ENCODE measurements around the gene ZNF189.

The ZNF189 gene

GRCh38 chr9:101354765-101355708 lies 43.6 kb upstream of the ZNF189 start:
- TF ChIP-seq CTCF (conservative IDR thresholded peaks at IDR 0.05; ENCODE audit: low read depth), result no peak
- CTCF ChIA-PET, result no interaction called here
- POLR2A ChIA-PET (ENCODE audit: low non-redundant PET), result no interaction called here
- no peak overlapping the region for H3K27ac ChIP-seq
- DNase-seq (ENCODE audit: low spot score), result no peak

DNA sequence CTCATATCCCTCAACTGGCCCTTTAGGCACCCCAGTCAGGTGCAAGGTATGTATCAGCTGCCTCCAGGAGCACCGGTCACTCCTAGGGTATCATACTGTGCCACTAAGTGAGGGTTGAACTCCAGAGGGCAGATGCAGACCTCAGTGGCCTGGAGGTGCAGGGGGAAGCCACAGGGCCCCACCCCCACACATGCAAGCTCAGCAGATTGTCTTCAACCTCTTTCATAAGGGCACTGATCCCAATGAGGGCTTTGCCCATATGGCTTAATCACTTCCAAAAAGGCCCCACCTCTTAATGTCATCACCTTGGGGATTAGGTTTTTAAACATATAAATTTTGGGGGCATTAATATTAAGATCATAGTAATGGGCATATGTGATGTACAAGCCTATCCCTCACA lies 42.0 kb upstream of the ZNF189 start:
- no peak for DNase-seq (ENCODE audit: low spot score)
- POLR2A ChIA-PET (ENCODE audit: low non-redundant PET), result no interaction called here
- CTCF ChIA-PET, result no interaction called here
- H3K27ac ChIP-seq, result no peak overlapping the region
- TF ChIP-seq CTCF (conservative IDR thresholded peaks at IDR 0.05; ENCODE audit: low read depth), result no peak

GRCh38 chr9:101359679-101360078 lies 39.0 kb upstream of the ZNF189 start:
- TF ChIP-seq CTCF (conservative IDR thresholded peaks at IDR 0.05; ENCODE audit: low read depth), result no peak
- POLR2A ChIA-PET (ENCODE audit: low non-redundant PET), result no interaction called here
- CTCF ChIA-PET, result no interaction called here

DNA sequence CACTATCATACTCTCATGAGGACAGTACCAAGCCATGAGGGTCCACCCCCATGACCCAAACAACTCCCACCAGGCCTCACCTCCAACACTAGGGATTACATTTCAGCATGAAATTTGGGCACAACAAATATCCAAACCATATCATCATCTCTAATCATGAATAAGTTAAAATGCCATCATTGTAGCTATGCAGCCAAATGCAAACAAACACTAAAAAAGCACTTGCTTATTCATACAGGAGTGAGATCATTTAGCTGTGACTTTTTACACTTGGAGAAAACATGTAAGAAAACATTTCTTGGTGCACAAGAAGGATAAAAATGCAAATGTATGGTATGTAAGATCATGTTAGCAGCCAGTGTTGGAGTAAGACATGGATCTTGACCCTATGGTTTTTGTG lies 38.0 kb upstream of the ZNF189 start:
- ChIA-PET CTCF (no interaction called here), POLR2A (ENCODE audit: low non-redundant PET) (no interaction called here)
- H3K27ac ChIP-seq, result no peak overlapping the region
- DNase-seq (ENCODE audit: low spot score), result no peak
- TF ChIP-seq CTCF (conservative IDR thresholded peaks at IDR 0.05; ENCODE audit: low read depth), result no peak

More at GRCh38 chr9:101359679-101360078, 39.0 kb upstream of the ZNF189 start:
- no peak overlapping the region for H3K27ac ChIP-seq
- no peak for DNase-seq (ENCODE audit: low spot score)

DNA sequence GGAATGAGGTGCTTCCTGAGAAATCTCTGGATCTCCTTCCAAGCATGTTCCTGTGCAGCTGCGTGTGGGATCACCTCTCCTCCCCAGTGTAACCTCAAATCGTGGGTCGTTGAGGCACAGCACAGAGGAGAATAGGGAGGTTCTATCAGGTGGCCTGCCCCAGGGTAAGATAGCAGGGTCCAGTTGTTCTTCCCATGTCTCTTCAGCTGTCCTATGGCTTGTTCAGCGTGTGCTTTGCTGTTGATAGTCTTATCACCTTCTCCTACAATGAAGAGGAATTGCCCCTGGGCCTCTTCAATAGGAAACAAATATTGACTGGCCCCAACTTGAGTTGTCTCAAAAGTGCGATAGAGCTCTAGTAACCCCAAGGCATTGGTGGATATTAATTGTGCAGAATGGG lies 36.2 kb upstream of the ZNF189 start:
- ChIA-PET POLR2A (ENCODE audit: low non-redundant PET) (no interaction called here), CTCF (no interaction called here)
- no peak for TF ChIP-seq CTCF (conservative IDR thresholded peaks at IDR 0.05; ENCODE audit: low read depth)
- no peak overlapping the region for H3K27ac ChIP-seq
- no peak for DNase-seq (ENCODE audit: low spot score)

DNA sequence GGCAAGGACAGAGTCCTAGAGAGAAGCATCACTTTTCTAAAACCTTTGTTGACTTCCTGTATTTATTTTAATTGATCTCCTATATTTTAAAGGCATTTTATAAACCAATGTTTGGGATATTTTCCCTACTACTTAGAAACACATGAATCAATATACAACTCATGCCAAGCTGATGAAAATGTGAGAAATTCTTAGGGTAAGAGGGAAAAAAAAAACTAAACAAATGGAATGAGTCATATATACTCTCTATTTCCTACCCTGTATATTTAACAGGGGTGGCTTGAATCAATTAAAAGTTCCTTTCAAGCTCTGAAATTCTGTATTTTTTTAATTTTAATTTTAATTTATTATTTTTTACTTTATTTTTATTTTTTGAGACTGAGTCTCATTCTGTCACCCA lies 33.5 kb upstream of the ZNF189 start:
- no peak overlapping the region for H3K27ac ChIP-seq
- no peak for TF ChIP-seq CTCF (conservative IDR thresholded peaks at IDR 0.05; ENCODE audit: low read depth)
- POLR2A ChIA-PET (ENCODE audit: low non-redundant PET), result no interaction called here
- DNase-seq (ENCODE audit: low spot score), result no peak
- CTCF ChIA-PET, result no interaction called here

Measured in RWPE1 (cell line).